Measurements from ENCODE around the gene TBP. TPM values are rescaled to one million over a fixed set of nuclear protein-coding genes. Genes with fewer than 3 reads are reported as not detected.
"Not testable (repeated sequence)": the region's sequence is repeated elsewhere in the genome, so short reads cannot be mapped to it uniquely, and the experiment has no call there.

The TBP gene
- total and polyA plus RNA-seq, 2 donors: 12.7 to 22.7 TPM

- Histone ChIP-seq H3K4me3 (ENCODE audit: low read length in 2 of 2) (peak overlapping the region; percentile 78 to 80), H3K27ac (ENCODE audit: low read depth in 1 of 2, low read length in 1 of 2) (peak overlapping the region; percentile 80 to 91), H3K4me1 (ENCODE audit: control insufficient read depth in 2 of 2, insufficient read depth in 2 of 2, low read length in 2 of 2) (peaks cover 3 to 10% of the 10 kb centered on the region in 2 donors), H3K27me3 (ENCODE audit: control insufficient read depth in 2 of 2, insufficient read depth in 1 of 2, low read length in 1 of 2) (no peaks in the 10 kb centered on the region), H3K9me3 (ENCODE audit: control insufficient read depth in 2 of 2, insufficient read depth in 1 of 2, low read length in 1 of 2) (no peaks in the 10 kb centered on the region), H3K36me3 (ENCODE audit: control insufficient read depth in 2 of 2, insufficient read depth in 2 of 2, low read length in 1 of 2) (peaks cover 12 to 29% of the 10 kb centered on the region in 2 donors)
- peak in 1 of 9 donors; percentile 19 for DNase-seq (ENCODE audit: low read depth in 6 of 9, low spot score in 9 of 9)
- WGBS: 2% methylated on average over 12 of the region's 12 CpGs
Measured at GRCh38 chr6:170583756-170584180, 29.6 kb downstream of the TBP start.

- peak within 1 kb of the TSS; percentile 81 to 91 for H3K27ac ChIP-seq (ENCODE audit: low read depth in 1 of 2, low read length in 1 of 2)
- peaks cover 3 to 10% of the 10 kb centered on the region in 2 donors for H3K4me1 ChIP-seq (ENCODE audit: control insufficient read depth in 2 of 2, insufficient read depth in 2 of 2, low read length in 2 of 2)
- peak; percentile 70 to 94 (median 87) for DNase-seq (ENCODE audit: low read depth in 6 of 9, low spot score in 9 of 9)
- WGBS: under 1% methylated on average over 81 of the region's 81 CpGs
- no peaks in the 10 kb centered on the region for H3K9me3 ChIP-seq (ENCODE audit: control insufficient read depth in 2 of 2, insufficient read depth in 1 of 2, low read length in 1 of 2)
- no peaks in the 10 kb centered on the region for H3K27me3 ChIP-seq (ENCODE audit: control insufficient read depth in 2 of 2, insufficient read depth in 1 of 2, low read length in 1 of 2)
- peak within 1 kb of the TSS; percentile 79 to 80 for H3K4me3 ChIP-seq (ENCODE audit: low read length in 2 of 2)
- peaks cover 12 to 25% of the 10 kb centered on the region in 2 donors for H3K36me3 ChIP-seq (ENCODE audit: control insufficient read depth in 2 of 2, insufficient read depth in 2 of 2, low read length in 1 of 2)
Measured at GRCh38 chr6:170584181-170584953, 30.2 kb downstream of the TBP start, which contains the start of gene PDCD2. Gene PDCD2 (minus strand): TSS chr6:170584637. CDS start chr6:170584581, 56 bp downstream.

- Histone ChIP-seq H3K9me3 (ENCODE audit: control insufficient read depth in 2 of 2, insufficient read depth in 1 of 2, low read length in 1 of 2) (no peaks in the 10 kb centered on the region), H3K27me3 (ENCODE audit: control insufficient read depth in 2 of 2, insufficient read depth in 1 of 2, low read length in 1 of 2) (no peaks in the 10 kb centered on the region), H3K4me1 (ENCODE audit: control insufficient read depth in 2 of 2, insufficient read depth in 2 of 2, low read length in 2 of 2) (peaks cover 3 to 10% of the 10 kb centered on the region in 2 donors), H3K36me3 (ENCODE audit: control insufficient read depth in 2 of 2, insufficient read depth in 2 of 2, low read length in 1 of 2) (peaks cover 12 to 18% of the 10 kb centered on the region in 2 donors), H3K4me3 (ENCODE audit: low read length in 2 of 2) (peak overlapping the region; percentile 79 to 80), H3K27ac (ENCODE audit: low read depth in 1 of 2, low read length in 1 of 2) (peak overlapping the region; percentile 81 to 91)
- WGBS: 11% methylated on average over 6 of the region's 6 CpGs
- DNase-seq (ENCODE audit: low read depth in 6 of 9, low spot score in 9 of 9): no peak
Measured at GRCh38 chr6:170584954-170585498, 30.9 kb downstream of the TBP start.

GRCh38 chr6:170590725-170591124 lies 36.6 kb downstream of the TBP start:
- H3K4me3 ChIP-seq (ENCODE audit: low read length in 2 of 2): no peak overlapping the region
- H3K27me3 ChIP-seq (ENCODE audit: control insufficient read depth in 2 of 2, insufficient read depth in 1 of 2, low read length in 1 of 2): no peaks in the 10 kb centered on the region
- H3K36me3 ChIP-seq (ENCODE audit: control insufficient read depth in 2 of 2, insufficient read depth in 2 of 2, low read length in 1 of 2): no peaks in the 10 kb centered on the region
- H3K4me1 ChIP-seq (ENCODE audit: control insufficient read depth in 2 of 2, insufficient read depth in 2 of 2, low read length in 2 of 2): no peaks in the 10 kb centered on the region
- peaks cover 0 to 2% of the 10 kb centered on the region in 2 donors for H3K9me3 ChIP-seq (ENCODE audit: control insufficient read depth in 2 of 2, insufficient read depth in 1 of 2, low read length in 1 of 2)
- DNase-seq (ENCODE audit: low read depth in 6 of 9, low spot score in 9 of 9): no peak
- 97% methylated on average over 1 of the region's 1 CpG for whole genome bisulfite sequencing
- no peak overlapping the region for H3K27ac ChIP-seq (ENCODE audit: low read depth in 1 of 2, low read length in 1 of 2)

- DNase-seq (ENCODE audit: low read depth in 6 of 9, low spot score in 9 of 9): peak in 2 of 9 donors; percentile 3 to 18
- no peaks in the 10 kb centered on the region for H3K9me3 ChIP-seq (ENCODE audit: control insufficient read depth in 2 of 2, insufficient read depth in 1 of 2, low read length in 1 of 2)
- H3K4me1 ChIP-seq (ENCODE audit: control insufficient read depth in 2 of 2, insufficient read depth in 2 of 2, low read length in 2 of 2): no peaks in the 10 kb centered on the region
- no peaks in the 10 kb centered on the region for H3K36me3 ChIP-seq (ENCODE audit: control insufficient read depth in 2 of 2, insufficient read depth in 2 of 2, low read length in 1 of 2)
- no peaks in the 10 kb centered on the region for H3K27me3 ChIP-seq (ENCODE audit: control insufficient read depth in 2 of 2, insufficient read depth in 1 of 2, low read length in 1 of 2)
- no peak overlapping the region for H3K27ac ChIP-seq (ENCODE audit: low read depth in 1 of 2, low read length in 1 of 2)
- H3K4me3 ChIP-seq (ENCODE audit: low read length in 2 of 2): no peak overlapping the region
Measured at GRCh38 chr6:170596426-170596825, 42.3 kb downstream of the TBP start.

- H3K36me3 ChIP-seq (ENCODE audit: control insufficient read depth in 2 of 2, insufficient read depth in 2 of 2, low read length in 1 of 2): no peaks in the 10 kb centered on the region
- no peaks in the 10 kb centered on the region for H3K27me3 ChIP-seq (ENCODE audit: control insufficient read depth in 2 of 2, insufficient read depth in 1 of 2, low read length in 1 of 2)
- H3K27ac ChIP-seq (ENCODE audit: low read depth in 1 of 2, low read length in 1 of 2): no peak overlapping the region
- no peak for DNase-seq (ENCODE audit: low read depth in 6 of 9, low spot score in 9 of 9)
- no peaks in the 10 kb centered on the region for H3K4me1 ChIP-seq (ENCODE audit: control insufficient read depth in 2 of 2, insufficient read depth in 2 of 2, low read length in 2 of 2)
- H3K9me3 ChIP-seq (ENCODE audit: control insufficient read depth in 2 of 2, insufficient read depth in 1 of 2, low read length in 1 of 2): no peaks in the 10 kb centered on the region
- H3K4me3 ChIP-seq (ENCODE audit: low read length in 2 of 2): no peak overlapping the region
Measured at GRCh38 chr6:170597278-170597677, 43.1 kb downstream of the TBP start.

GRCh38 chr6:170605574-170606259 lies 51.5 kb downstream of the TBP start:
- no peak for DNase-seq (ENCODE audit: low read depth in 6 of 9, low spot score in 9 of 9)
- 86% methylated on average over 6 of the region's 6 CpGs for WGBS
- H3K27me3 ChIP-seq (ENCODE audit: control insufficient read depth in 2 of 2, insufficient read depth in 1 of 2, low read length in 1 of 2): peaks cover 0 to 6% of the 10 kb centered on the region in 2 donors
- no peaks in the 10 kb centered on the region for H3K9me3 ChIP-seq (ENCODE audit: control insufficient read depth in 2 of 2, insufficient read depth in 1 of 2, low read length in 1 of 2)
- H3K27ac ChIP-seq (ENCODE audit: low read depth in 1 of 2, low read length in 1 of 2): no peak overlapping the region
- no peaks in the 10 kb centered on the region for H3K36me3 ChIP-seq (ENCODE audit: control insufficient read depth in 2 of 2, insufficient read depth in 2 of 2, low read length in 1 of 2)
- H3K4me3 ChIP-seq (ENCODE audit: low read length in 2 of 2): no peak overlapping the region
- H3K4me1 ChIP-seq (ENCODE audit: control insufficient read depth in 2 of 2, insufficient read depth in 2 of 2, low read length in 2 of 2): no peaks in the 10 kb centered on the region

- not testable (repeated sequence) for H3K36me3 ChIP-seq (ENCODE audit: control insufficient read depth in 2 of 2, insufficient read depth in 2 of 2, low read length in 1 of 2); H3K4me3 ChIP-seq (ENCODE audit: low read length in 2 of 2); H3K27me3 ChIP-seq (ENCODE audit: control insufficient read depth in 2 of 2, insufficient read depth in 1 of 2, low read length in 1 of 2); DNase-seq (ENCODE audit: low read depth in 6 of 9, low spot score in 9 of 9); H3K9me3 ChIP-seq (ENCODE audit: control insufficient read depth in 2 of 2, insufficient read depth in 1 of 2, low read length in 1 of 2); H3K27ac ChIP-seq (ENCODE audit: low read depth in 1 of 2, low read length in 1 of 2); H3K4me1 ChIP-seq (ENCODE audit: control insufficient read depth in 2 of 2, insufficient read depth in 2 of 2, low read length in 2 of 2)
- 87% methylated on average over 8 of the region's 8 CpGs for WGBS
Measured at GRCh38 chr6:170609225-170609624, 55.1 kb downstream of the TBP start.

- not testable (repeated sequence) for H3K36me3 ChIP-seq (ENCODE audit: control insufficient read depth in 2 of 2, insufficient read depth in 2 of 2, low read length in 1 of 2); H3K27me3 ChIP-seq (ENCODE audit: control insufficient read depth in 2 of 2, insufficient read depth in 1 of 2, low read length in 1 of 2); DNase-seq (ENCODE audit: low read depth in 6 of 9, low spot score in 9 of 9); H3K4me1 ChIP-seq (ENCODE audit: control insufficient read depth in 2 of 2, insufficient read depth in 2 of 2, low read length in 2 of 2); H3K4me3 ChIP-seq (ENCODE audit: low read length in 2 of 2); H3K9me3 ChIP-seq (ENCODE audit: control insufficient read depth in 2 of 2, insufficient read depth in 1 of 2, low read length in 1 of 2); H3K27ac ChIP-seq (ENCODE audit: low read depth in 1 of 2, low read length in 1 of 2)
- WGBS: 6% methylated on average over 28 of the region's 55 CpGs
Measured at GRCh38 chr6:170612256-170612804, 58.2 kb downstream of the TBP start.
